Esophagus muscularis mucosa (tissue), 4 donors: ENCODE measurements around the gene EVPL. TPM values are rescaled to one million over a fixed set of nuclear protein-coding genes. Genes with fewer than 3 reads are reported as not detected.
A peak's percentile ranks its signal among the peaks of the same experiment; 100 is the strongest.

Experiments
- DNase-seq: peaks from one replicate; pipeline ENCODE4 v3.0.0-alpha.2; 2017; ENCODE audit errors: extremely low spot score
- H3K27ac ChIP-seq, 4 donors: fragments of 200-600 bp; sonication (generic); replicated peaks in 1 of 4; 1 replicate in 3 of 4; 2 replicates in 1 of 4; pipeline ENCODE4 v1.5.1; 2016 to 2019; ENCODE audit warnings: mild to moderate bottlenecking in 1 of 4
- H3K27me3 ChIP-seq, 4 donors: fragments of 200-600 bp; sonication (generic); one replicate each; pipeline versions ENCODE4 v1.5.1 to v1.6.0; 2016 to 2019
- H3K36me3 ChIP-seq, 4 donors: fragments of 200-600 bp; sonication (generic); one replicate each; pipeline ENCODE4 v1.5.1; 2016 to 2019
- H3K4me1 ChIP-seq, 4 donors: fragments of 200-600 bp; sonication (generic); one replicate each; pipeline ENCODE4 v1.5.1; 2016 to 2019
- H3K4me3 ChIP-seq, 4 donors: fragments of 200-600 bp; sonication (generic); 1 replicate in 2 of 4; 2 replicates in 2 of 4; pipeline ENCODE4 v1.5.1; 2016 to 2019; ENCODE audit warnings: mild to moderate bottlenecking in 4 of 4, moderate library complexity in 1 of 4
- H3K9me3 ChIP-seq, 4 donors: fragments of 200-600 bp; sonication (generic); 1 replicate in 3 of 4; 2 replicates in 1 of 4; pipeline ENCODE4 v1.5.1; 2016 to 2019
- CTCF ChIP-seq, 3 experiments: fragments of 200-600 bp in 2 of 3; fragments of 450-650 bp in 1 of 3; sonication (generic) in 2 of 3; IDR thresholded peaks; one replicate each; pipeline ENCODE4 v1.5.1; 2017 to 2019; ENCODE audit warnings: antibody characterized with exemption in 3 of 3, mild to moderate bottlenecking in 2 of 3, moderate library complexity in 1 of 3
- EP300 ChIP-seq: sonication (generic); formaldehyde crosslinking; IDR thresholded peaks from one replicate; pipeline ENCODE4 v1.6.1; 2017; ENCODE audit warnings: antibody characterized with exemption
- POLR2A ChIP-seq: fragments of 450-650 bp; IDR thresholded peaks from one replicate; pipeline ENCODE4 v1.6.1; 2017; ENCODE audit warnings: antibody characterized with exemption, moderate library complexity, mild to moderate bottlenecking, low read depth
- POLR2AphosphoS5 ChIP-seq, 2 donors: sonication (generic); formaldehyde crosslinking; IDR thresholded peaks; one replicate each; pipeline ENCODE4 v1.6.1; 2017; ENCODE audit warnings: antibody characterized with exemption in 2 of 2
- WGBS: methylation state at CpG from one replicate; pipeline ENCODE4 v1.1.5; 2018; 5-methylcytosine and 5-hydroxymethylcytosine counted together
- intact Hi-C: fragments of 100-400 bp; cut with DNase I; formaldehyde crosslinking; loops from one replicate; pipeline ENCODE4 v1.15.1; 2023
- total RNA-seq, 4 donors: library from RNA; depleted of rRNA; stranded (reverse); fragments of >200 nt; gene quantifications; one replicate each; pipeline versions ENCODE4 v1.1.0 to v1.2.1, GENCODE V29; 2016

EVPL gene
- total RNA-seq, 4 donors from 2014 or later: 0.19 to 2.1 (median 1.1) TPM

GRCh38 chr17:76038050-76038449, 10.9 kb upstream of the EVPL start:
- intact Hi-C loops: no loop called here
- Histone ChIP-seq H3K27me3 (no peaks in the 10 kb centered on the region), H3K36me3 (peaks cover 43 to 57% (median 49%) of the 10 kb centered on the region in 4 donors), H3K9me3 (no peaks in the 10 kb centered on the region), H3K4me3 (no peak overlapping the region), H3K27ac (peak overlapping the region in 3 of 4 donors; percentile 62 to 86 (median 63)), H3K4me1 (peaks cover 6 to 34% (median 22%) of the 10 kb centered on the region in 4 donors)
- 69% methylated on average over 3 of the region's 3 CpGs for WGBS
- TF ChIP-seq POLR2AphosphoS5 (IDR thresholded peaks at IDR 0.05) (no peak), EP300 (no peak), POLR2A (no peak), CTCF (IDR thresholded peaks at IDR 0.05) (no peak)
- no peak for DNase-seq

- peak overlapping the region; percentile 55 to 86 (median 62) for H3K27ac ChIP-seq
- intact Hi-C loops: no loop called here
- peaks cover 29 to 44% (median 36%) of the 10 kb centered on the region in 4 donors for H3K36me3 ChIP-seq
- no peaks in the 10 kb centered on the region for H3K9me3 ChIP-seq
- H3K27me3 ChIP-seq: no peaks in the 10 kb centered on the region
- WGBS: 29% methylated on average over 16 of the region's 22 CpGs
- no peak for DNase-seq
- TF ChIP-seq EP300 (no peak), POLR2AphosphoS5 (IDR thresholded peaks at IDR 0.05) (peak; percentile 77 to 87), POLR2A (no peak)
- H3K4me1 ChIP-seq: peaks cover 6 to 34% (median 22%) of the 10 kb centered on the region in 4 donors
- no peak overlapping the region for H3K4me3 ChIP-seq
Measured at GRCh38 chr17:76036497-76037261, 9.6 kb upstream of the EVPL start.

DNA sequence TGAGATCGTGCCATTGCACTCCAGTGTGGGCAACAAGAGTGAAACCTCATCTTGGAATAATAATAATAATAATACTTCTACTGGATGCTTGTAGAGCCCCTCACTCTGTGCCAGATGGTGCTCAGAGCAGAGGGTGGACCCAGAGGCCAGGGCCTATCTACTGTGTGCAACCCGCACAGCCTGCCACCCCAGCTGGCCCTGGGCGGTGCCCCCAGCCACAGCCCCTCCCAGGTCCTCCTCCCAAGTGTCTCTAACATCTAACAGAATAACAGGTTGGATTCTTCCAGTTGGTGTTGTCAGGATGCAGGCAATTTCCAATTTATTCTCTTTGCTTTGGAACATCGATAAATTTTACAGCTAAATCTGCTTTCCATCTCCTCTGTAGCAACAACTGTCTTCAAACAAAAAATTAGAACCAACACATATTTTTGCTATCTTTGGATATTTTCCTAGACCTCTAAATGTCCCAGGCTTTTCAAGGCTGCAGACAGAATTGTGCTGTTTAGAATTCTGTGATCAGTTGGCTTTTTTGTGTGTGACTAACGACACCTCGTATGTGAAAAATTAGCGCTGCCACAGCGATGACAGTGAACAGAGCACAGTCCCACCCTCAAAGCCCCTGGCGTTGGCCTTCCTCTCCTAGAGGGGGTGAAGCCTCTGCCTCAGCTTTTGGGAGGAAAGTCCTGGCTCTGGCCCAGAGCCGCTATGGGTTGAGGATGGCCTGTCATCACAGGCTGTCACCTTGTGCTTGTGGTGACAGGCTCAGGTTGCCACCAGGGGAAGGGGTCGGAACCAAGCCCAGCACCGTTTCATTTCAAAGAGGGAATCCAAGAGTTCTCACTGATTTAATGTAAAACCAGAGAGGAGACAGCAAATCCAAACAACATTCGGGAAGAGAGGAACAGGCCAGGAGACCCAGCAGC, 7.6 kb upstream of the EVPL start:
- Histone ChIP-seq H3K4me3 (no peak overlapping the region), H3K27me3 (no peaks in the 10 kb centered on the region), H3K27ac (peak overlapping the region in 2 of 4 donors; percentile 7 to 86), H3K4me1 (peaks cover 6 to 31% (median 21%) of the 10 kb centered on the region in 4 donors), H3K9me3 (no peaks in the 10 kb centered on the region), H3K36me3 (peaks cover 10 to 24% (median 16%) of the 10 kb centered on the region in 4 donors)
- no peak for DNase-seq
- no peak for TF ChIP-seq EP300
- no peak for TF ChIP-seq CTCF (IDR thresholded peaks at IDR 0.05)
- no peak for TF ChIP-seq POLR2A
- intact Hi-C loops: no loop called here
- WGBS: 72% methylated on average over 13 of the region's 13 CpGs

DNA sequence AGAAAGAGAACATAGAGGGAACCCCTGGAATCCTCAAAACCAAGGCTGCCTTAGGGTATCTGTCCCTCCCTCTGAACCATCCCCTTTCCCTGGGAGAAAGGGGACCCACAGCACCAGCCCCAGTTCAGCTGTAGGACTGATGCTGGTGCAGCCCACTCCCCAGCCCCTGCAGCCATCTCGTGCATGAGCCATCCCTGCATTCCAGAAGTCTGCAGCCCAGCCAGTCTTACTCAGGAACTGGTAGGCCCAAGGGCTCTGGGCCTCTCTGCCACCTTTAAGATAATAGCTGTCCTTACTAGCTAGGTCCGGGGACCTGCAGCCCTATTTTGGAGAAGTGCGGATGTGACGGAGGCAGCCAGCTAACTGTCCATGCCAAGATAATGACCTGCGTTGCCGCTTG, 6.0 kb upstream of the EVPL start:
- Histone ChIP-seq H3K36me3 (peaks cover 0 to 8% (median 2%) of the 10 kb centered on the region in 4 donors), H3K9me3 (no peaks in the 10 kb centered on the region), H3K4me1 (peaks cover 6 to 26% (median 19%) of the 10 kb centered on the region in 4 donors), H3K27me3 (no peaks in the 10 kb centered on the region), H3K27ac (no peak overlapping the region), H3K4me3 (no peak overlapping the region)
- DNase-seq: no peak
- 99% methylated on average over 5 of the region's 6 CpGs for WGBS
- no peak for TF ChIP-seq EP300
- TF ChIP-seq POLR2AphosphoS5 (IDR thresholded peaks at IDR 0.05): no peak
- no peak for TF ChIP-seq CTCF (IDR thresholded peaks at IDR 0.05)
- TF ChIP-seq POLR2A: no peak
- intact Hi-C loops: no loop called here

DNA sequence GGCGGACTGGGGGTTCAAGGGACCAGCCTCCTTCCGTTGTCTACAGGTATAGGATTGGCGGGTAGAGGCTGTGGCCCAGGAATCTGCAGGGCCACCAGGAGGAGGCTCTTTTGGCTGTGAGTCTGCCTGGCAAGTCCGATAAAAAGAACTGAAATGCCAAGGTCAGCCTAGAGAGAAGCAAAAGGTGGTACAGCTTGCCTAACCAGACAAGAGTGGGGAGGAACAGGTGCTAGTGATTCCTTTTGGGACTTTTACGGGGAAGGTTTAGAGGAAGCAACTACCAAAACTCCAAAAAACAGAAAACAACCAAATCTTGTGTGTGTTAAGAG, 5.6 kb upstream of the EVPL start:
- no peaks in the 10 kb centered on the region for H3K9me3 ChIP-seq
- peaks cover 0 to 4% (median 0%) of the 10 kb centered on the region in 4 donors for H3K36me3 ChIP-seq
- no peaks in the 10 kb centered on the region for H3K27me3 ChIP-seq
- intact Hi-C loops: no loop called here
- 95% methylated on average over 4 of the region's 5 CpGs for WGBS
- DNase-seq: no peak
- peaks cover 6 to 26% (median 19%) of the 10 kb centered on the region in 4 donors for H3K4me1 ChIP-seq
- H3K4me3 ChIP-seq: no peak overlapping the region
- no peak overlapping the region for H3K27ac ChIP-seq
- no peak for TF ChIP-seq CTCF (IDR thresholded peaks at IDR 0.05)
